Uterine smooth muscle cell (primary cell): ENCODE results near the gene UROC1. TPM values are rescaled to one million over a fixed set of nuclear protein-coding genes. Genes with fewer than 3 reads are reported as not detected.

ENCODE experiments used
- total RNA-seq: library from RNA; depleted of rRNA; stranded (reverse); fragments of >200 nt; gene quantifications from 2 replicates; pipeline ENCODE4 v1.2.3, GENCODE V29; 2014

The UROC1 gene
- not detected in 2 replicates for total RNA-seq

GRCh38 chr3:126517291-126517951 is at the start of gene UROC1:
TSS of gene UROC1 (minus strand) at chr3:126517773. CDS start at chr3:126517719, 54 bp downstream.

GRCh38 chr3:126558336-126559071 is 40.9 kb upstream of the UROC1 start, which contains the start of gene C3orf22:
TSS of gene C3orf22 (minus strand) at chr3:126558932. CDS start at chr3:126553390, 5,542 bp downstream.

GRCh38 chr3:126523745-126524428 is 6.3 kb upstream of the UROC1 start, which contains the start of gene CHST13:
TSS of gene CHST13 (plus strand) at chr3:126524155. CDS start at chr3:126524333, 178 bp downstream.

GRCh38 chr3:126475413-126476114 is 42.0 kb downstream of the UROC1 start, which contains the start of gene ZXDC:
TSS of gene ZXDC (minus strand) at chr3:126475891. CDS start at chr3:126475865, 26 bp downstream.

Other genes with a start within 250 kb of the UROC1 start
- gene KLF15, start 160.4 kb downstream of the UROC1 start, total RNA-seq: 1.5 and 3.4 TPM in 2 replicates
- gene CFAP100, start 122.9 kb downstream of the UROC1 start, total RNA-seq: not detected in 2 replicates
- 24.1 and 29.5 TPM in 2 replicates for gene ZXDC, start 41.9 kb downstream of the UROC1 start, total RNA-seq
- not detected in 2 replicates for gene CHST13, start 6.4 kb upstream of the UROC1 start, total RNA-seq
- not detected in 2 replicates for gene C3orf22, start 41.2 kb upstream of the UROC1 start, total RNA-seq
- 8.6 and 10.2 TPM in 2 replicates for gene TXNRD3, start 137.4 kb upstream of the UROC1 start, total RNA-seq
- gene CHCHD6, start 186.5 kb upstream of the UROC1 start, total RNA-seq: 15.1 and 18.5 TPM in 2 replicates